Measurements from ENCODE around the gene RBM26. TPM values are rescaled to one million over a fixed set of nuclear protein-coding genes. Genes with fewer than 3 reads are reported as not detected.

The RBM26 gene
- total RNA-seq, 1 donor from 2014 or later = 24.0 TPM

GRCh38 chr13:79290595-79291244, 115.3 kb downstream of the RBM26 start:
- H3K4me3 ChIP-seq (ENCODE audit: low read depth, low read length) = no peak overlapping the region

GRCh38 chr13:79289571-79289970, 116.5 kb downstream of the RBM26 start:
- no peak for DNase-seq (ENCODE audit: low read depth)
- no peak for TF ChIP-seq CTCF (conservative IDR thresholded peaks at IDR 0.05; ENCODE audit: low read depth, low read length)
- no peak overlapping the region for H3K4me3 ChIP-seq (ENCODE audit: low read depth, low read length)

More at GRCh38 chr13:79290595-79291244, 115.3 kb downstream of the RBM26 start:
- DNase-seq (ENCODE audit: low read depth) = no peak
- TF ChIP-seq CTCF (conservative IDR thresholded peaks at IDR 0.05; ENCODE audit: low read depth, low read length) = no peak

GRCh38 chr13:79287939-79288795, 117.9 kb downstream of the RBM26 start:
- no peak overlapping the region for H3K4me3 ChIP-seq (ENCODE audit: low read depth, low read length)
- no peak for DNase-seq (ENCODE audit: low read depth)
- no peak for TF ChIP-seq CTCF (conservative IDR thresholded peaks at IDR 0.05; ENCODE audit: low read depth, low read length)

- DNase-seq (ENCODE audit: low read depth) = no peak
- TF ChIP-seq CTCF (conservative IDR thresholded peaks at IDR 0.05; ENCODE audit: low read depth, low read length) = no peak
- no peak overlapping the region for H3K4me3 ChIP-seq (ENCODE audit: low read depth, low read length)
These were observed 120.9 kb downstream of the RBM26 start for GRCh38 chr13:79285159-79285558.

GRCh38 chr13:79283742-79284141, 122.3 kb downstream of the RBM26 start:
- TF ChIP-seq CTCF (conservative IDR thresholded peaks at IDR 0.05; ENCODE audit: low read depth, low read length) = no peak
- no peak overlapping the region for H3K4me3 ChIP-seq (ENCODE audit: low read depth, low read length)
- DNase-seq (ENCODE audit: low read depth) = no peak

- no peak for TF ChIP-seq CTCF (conservative IDR thresholded peaks at IDR 0.05; ENCODE audit: low read depth, low read length)
- no peak overlapping the region for H3K4me3 ChIP-seq (ENCODE audit: low read depth, low read length)
- DNase-seq (ENCODE audit: low read depth) = no peak
These were observed 123.1 kb downstream of the RBM26 start for GRCh38 chr13:79282976-79283375.
